Endodermal cell (in vitro differentiated cells): ENCODE results near the gene LNPK. TPM values are rescaled to one million over a fixed set of nuclear protein-coding genes. Genes with fewer than 3 reads are reported as not detected.

Source experiments
- DNase-seq: peaks from one replicate; pipeline ENCODE4 v3.0.0-alpha.2; 2017
- H3K27ac ChIP-seq: 2 replicates; pipeline ENCODE4 v1.5.1; 2013; ENCODE audit warnings: mild to moderate bottlenecking, low read depth, low read length, moderate library complexity
- H3K27me3 ChIP-seq: 2 replicates; pipeline ENCODE4 v1.6.1; 2013; ENCODE audit warnings: mild to moderate bottlenecking, low read length, moderate library complexity; ENCODE audit not compliant: insufficient read depth, control insufficient read depth, poor library complexity, severe bottlenecking
- H3K36me3 ChIP-seq: 2 replicates; pipeline ENCODE4 v1.7.0; 2013; ENCODE audit warnings: mild to moderate bottlenecking, low read length, moderate library complexity; ENCODE audit not compliant: control insufficient read depth, insufficient read depth
- H3K4me1 ChIP-seq: one replicate; pipeline ENCODE4 v1.7.0; 2013; ENCODE audit warnings: low read length; ENCODE audit not compliant: control insufficient read depth, insufficient read depth
- H3K4me3 ChIP-seq: 2 replicates; pipeline ENCODE4 v1.5.1; 2013; ENCODE audit warnings: mild to moderate bottlenecking, low read length, moderate library complexity
- H3K9ac ChIP-seq: 2 replicates; pipeline ENCODE4 v1.6.1; 2013; ENCODE audit warnings: mild to moderate bottlenecking, low read length, moderate library complexity; ENCODE audit not compliant: poor library complexity, severe bottlenecking; ENCODE audit errors: extremely low read depth
- H3K9me3 ChIP-seq: 2 replicates; pipeline ENCODE4 v1.6.1; 2013; ENCODE audit warnings: mild to moderate bottlenecking, low read length, moderate library complexity; ENCODE audit not compliant: control insufficient read depth
- H3K27ac Mint-ChIP-seq: 2 replicates; pipeline ENCODE4 v1.8.0; 2020; ENCODE audit warnings: mixed read lengths
- H3K27me3 Mint-ChIP-seq: 2 replicates; pipeline ENCODE4 v1.8.0; 2021; ENCODE audit warnings: mild to moderate bottlenecking, mixed read lengths; ENCODE audit not compliant: insufficient read depth
- H3K36me3 Mint-ChIP-seq: 2 replicates; pipeline ENCODE4 v1.8.0; 2020; ENCODE audit warnings: low read depth, mixed read lengths
- H3K4me1 Mint-ChIP-seq: 2 replicates; pipeline ENCODE4 v1.8.0; 2020; ENCODE audit warnings: mixed read lengths
- H3K4me3 Mint-ChIP-seq: 2 replicates; pipeline ENCODE4 v1.8.0; 2020; ENCODE audit warnings: mild to moderate bottlenecking, moderate library complexity, mixed read lengths
- H3K9me3 Mint-ChIP-seq: 2 replicates; pipeline ENCODE4 v1.8.0; 2020; ENCODE audit warnings: mild to moderate bottlenecking, mixed read lengths
- CTCF ChIP-seq: fragments of 200-600 bp; sonication (generic); conservative IDR thresholded peaks from 2 replicates; pipeline ENCODE4 v1.5.0; 2021; ENCODE audit warnings: antibody characterized with exemption, mild to moderate bottlenecking
- WGBS, 2 experiments: methylation state at CpG; one replicate each; pipeline versions ENCODE4 v1.1.5 to v1.1.7; 2013; ENCODE audit warnings: missing lambda C conversion rate in 2 of 2, mixed read lengths in 1 of 2; ENCODE audit not compliant: insufficient coverage in 1 of 2, insufficient read length in 1 of 2; 5-methylcytosine and 5-hydroxymethylcytosine counted together
- total RNA-seq, 2 donors: library from RNA; stranded (reverse); fragmentation: NEBNext Ultra II Directional in 1 of 2; extraction: Animal tissue kit (Norgen Biotek cat#: 25700) in 1 of 2; gene quantifications; 2 replicates in 1 of 2; 3 replicates in 1 of 2; pipeline ENCODE4 v1.2.1, GENCODE V29; 2021

LNPK gene
- total RNA-seq, 2 donors from 2014 or later: 15.0 to 20.2 TPM

DNA sequence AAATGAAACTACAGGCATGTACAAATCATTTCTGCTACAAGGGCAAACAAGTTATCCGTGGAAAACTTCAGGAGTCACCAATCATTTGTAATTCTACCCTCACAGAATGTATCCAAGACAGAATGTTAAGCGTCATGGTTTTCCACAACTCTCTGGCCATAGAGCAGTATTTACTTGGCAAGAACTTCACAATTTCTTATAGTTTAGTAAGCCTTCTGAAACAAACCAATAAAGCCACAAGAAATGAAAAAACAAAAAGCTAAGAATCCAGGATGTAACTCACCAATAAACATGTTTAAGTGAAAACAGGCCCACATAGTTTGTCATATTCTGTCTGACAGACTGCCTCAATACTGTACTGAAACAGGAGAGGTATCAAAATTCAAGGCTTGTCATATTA lies 70.3 kb downstream of the LNPK start:
- H3K9me3 ChIP-seq: no peaks in the 10 kb centered on the region
- Mint-ChIP-seq H3K4me3 (no peak overlapping the region), H3K27me3 (no peaks in the 10 kb centered on the region), H3K36me3 (peaks cover 7% of the 10 kb centered on the region), H3K9me3 (no peaks in the 10 kb centered on the region), H3K4me1 (no peaks in the 10 kb centered on the region), H3K27ac (no peak overlapping the region)
- no peak overlapping the region for H3K27ac ChIP-seq
- no peaks in the 10 kb centered on the region for H3K27me3 ChIP-seq
- 93 to 96% methylated on average over 2 of the region's 2 CpGs for WGBS, 2 experiments
- H3K4me1 ChIP-seq: no peaks in the 10 kb centered on the region
- DNase-seq: no peak
- H3K9ac ChIP-seq: no peak overlapping the region
- H3K4me3 ChIP-seq: no peak overlapping the region
- no peak for TF ChIP-seq CTCF
- H3K36me3 ChIP-seq: peaks cover 40% of the 10 kb centered on the region

DNA sequence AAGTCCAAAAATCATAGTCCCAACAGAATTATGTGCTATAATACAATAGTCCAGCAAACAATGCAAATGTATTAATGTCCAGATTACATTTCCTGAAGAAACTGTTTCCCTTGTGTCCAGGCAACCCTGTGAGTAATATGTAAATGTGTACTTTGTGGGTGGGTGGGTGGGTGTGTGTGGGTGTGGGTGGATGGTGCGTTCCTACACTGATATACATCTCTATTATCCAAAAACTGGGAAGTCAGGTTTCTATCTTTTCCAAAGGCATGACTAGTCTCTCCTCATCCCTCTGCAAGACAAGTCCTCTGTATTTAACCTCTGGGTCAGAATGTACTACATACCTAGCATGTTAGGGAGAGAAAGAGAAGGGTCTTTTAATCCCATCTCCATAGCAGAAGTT lies 71.6 kb downstream of the LNPK start:
- TF ChIP-seq CTCF: no peak
- DNase-seq: no peak
- no CpG with 5 or more reads among the region's 1 CpG for WGBS, 2 experiments
- Mint-ChIP-seq H3K4me1 (no peaks in the 10 kb centered on the region), H3K27me3 (no peaks in the 10 kb centered on the region), H3K27ac (no peak overlapping the region), H3K9me3 (no peaks in the 10 kb centered on the region), H3K36me3 (peaks cover 10% of the 10 kb centered on the region), H3K4me3 (no peak overlapping the region)
- Histone ChIP-seq H3K36me3 (peaks cover 27% of the 10 kb centered on the region), H3K9me3 (no peaks in the 10 kb centered on the region), H3K9ac (no peak overlapping the region), H3K4me1 (no peaks in the 10 kb centered on the region), H3K27me3 (no peaks in the 10 kb centered on the region), H3K27ac (no peak overlapping the region), H3K4me3 (no peak overlapping the region)

GRCh38 chr2:175929850-175930249 lies 72.2 kb downstream of the LNPK start:
- no peaks in the 10 kb centered on the region for H3K9me3 Mint-ChIP-seq
- Histone ChIP-seq H3K4me3 (no peak overlapping the region), H3K9me3 (no peaks in the 10 kb centered on the region), H3K4me1 (no peaks in the 10 kb centered on the region), H3K27ac (no peak overlapping the region), H3K27me3 (no peaks in the 10 kb centered on the region), H3K36me3 (peaks cover 21% of the 10 kb centered on the region), H3K9ac (no peak overlapping the region)
- no peak overlapping the region for H3K27ac Mint-ChIP-seq
- H3K36me3 Mint-ChIP-seq: peaks cover 9% of the 10 kb centered on the region
- H3K4me1 Mint-ChIP-seq: no peaks in the 10 kb centered on the region
- DNase-seq: no peak
- 94 to 100% methylated on average over 2 to 5 of the region's 5 CpGs for WGBS, 2 experiments
- no peak for TF ChIP-seq CTCF
- no peaks in the 10 kb centered on the region for H3K27me3 Mint-ChIP-seq
- H3K4me3 Mint-ChIP-seq: no peak overlapping the region
